HG03432 (cell line): ENCODE results near the gene NDE1.
"Not testable (repeated sequence)": the region's sequence is repeated elsewhere in the genome, so short reads cannot be mapped to it uniquely, and the experiment has no call there.

Source experiments
- ATAC-seq: cut with Tn5 transposase; IDR thresholded peaks from one replicate; pipeline ENCODE4 v1.9.1; 2021; ENCODE audit warnings: mild to moderate bottlenecking, moderate library complexity; ENCODE audit not compliant: unreplicated experiment

Gene NDE1

DNA sequence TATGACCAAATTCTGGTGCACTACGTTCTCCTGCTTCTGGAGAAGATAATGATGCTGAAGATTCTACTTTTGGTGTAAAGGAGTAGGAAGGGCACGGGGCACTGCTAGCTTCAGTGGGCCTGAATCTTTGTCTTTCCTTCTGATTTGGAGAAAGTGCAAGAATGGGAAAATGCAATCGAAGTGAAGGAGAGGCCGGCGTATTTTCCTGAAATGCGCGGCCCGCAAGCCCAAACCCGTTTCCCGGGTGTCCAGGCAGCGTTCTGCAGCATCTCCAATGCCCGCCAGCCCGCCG lies 372 bp upstream of the NDE1 start:
- ATAC-seq = peak; percentile 2

DNA sequence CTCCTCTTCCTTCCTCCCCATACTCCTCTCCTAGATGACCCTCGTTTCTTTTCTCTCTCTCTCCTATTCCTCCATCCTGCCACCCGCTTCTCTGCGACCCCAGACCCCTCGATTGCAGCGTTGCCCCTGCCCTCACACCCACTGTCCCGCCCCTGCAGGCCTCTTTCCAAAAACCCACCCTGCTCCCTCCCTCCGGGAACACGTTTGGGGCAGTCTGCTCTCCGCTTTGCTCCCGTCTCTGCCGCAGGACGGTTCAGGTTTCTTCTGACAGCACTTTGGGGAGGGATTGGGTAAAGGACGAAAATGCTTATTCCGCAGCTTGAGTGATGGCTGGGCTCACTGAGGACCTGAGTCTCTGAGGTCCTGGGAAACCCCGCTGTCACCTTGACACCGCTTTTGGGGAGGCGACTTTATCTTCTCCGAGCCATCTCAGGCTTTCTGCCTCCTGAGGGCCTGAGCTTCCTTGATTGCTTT lies 690 bp downstream of the NDE1 start:
- peak; percentile 2 for ATAC-seq

DNA sequence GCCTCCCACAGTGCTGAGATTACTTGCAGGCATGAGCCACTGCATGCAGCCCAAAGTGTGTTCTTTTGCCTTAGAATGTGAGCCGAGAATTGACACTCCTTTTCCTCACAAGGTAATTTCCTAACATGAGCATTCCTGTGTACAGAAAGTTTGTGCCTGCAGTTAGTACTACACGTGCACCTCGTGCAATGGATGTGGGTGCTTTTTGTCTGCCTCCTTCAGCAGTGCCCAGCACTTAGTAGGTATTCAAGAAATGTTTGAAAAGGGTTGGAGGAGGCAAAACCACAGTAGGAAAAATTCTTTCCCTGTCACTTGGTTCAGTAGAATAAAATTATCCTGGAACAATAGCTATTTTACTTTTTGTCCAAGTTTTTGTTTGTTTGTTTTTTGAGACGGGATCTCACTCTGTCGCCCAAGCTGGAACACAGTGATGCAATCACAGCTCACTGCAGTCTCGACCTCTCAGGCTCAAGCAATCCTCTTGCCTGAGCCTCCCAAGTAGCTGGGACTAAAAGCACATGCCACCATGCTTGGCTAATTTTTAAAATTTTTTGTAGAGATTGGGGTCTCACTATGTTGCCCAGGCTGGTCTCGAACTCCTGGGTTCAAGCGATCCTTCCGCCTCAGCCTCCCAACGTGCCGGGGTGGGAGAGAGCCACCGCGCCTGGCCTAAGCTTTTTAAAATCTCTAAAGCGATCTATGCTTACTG lies 2.4 kb downstream of the NDE1 start:
- no peak for ATAC-seq

DNA sequence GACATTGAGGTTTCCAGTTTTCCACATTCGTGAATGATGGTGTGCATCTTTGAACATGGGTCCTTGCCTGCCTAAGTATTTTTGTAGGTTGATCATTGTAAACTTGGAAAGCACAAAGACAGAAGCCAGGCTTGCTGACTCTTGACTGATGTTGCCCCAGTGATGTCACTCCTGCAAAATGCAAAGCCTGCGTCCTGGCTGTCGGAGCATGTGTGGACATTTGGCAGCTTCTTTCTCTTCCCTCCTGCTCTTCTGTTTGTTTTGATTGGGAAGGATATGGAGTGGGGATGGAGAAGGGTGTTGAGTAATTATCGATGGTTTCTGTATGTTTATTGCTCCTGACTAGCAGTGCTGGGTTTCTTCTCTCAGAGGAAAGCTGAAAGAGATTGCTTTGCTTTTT lies 3.2 kb downstream of the NDE1 start:
- ATAC-seq = no peak

DNA sequence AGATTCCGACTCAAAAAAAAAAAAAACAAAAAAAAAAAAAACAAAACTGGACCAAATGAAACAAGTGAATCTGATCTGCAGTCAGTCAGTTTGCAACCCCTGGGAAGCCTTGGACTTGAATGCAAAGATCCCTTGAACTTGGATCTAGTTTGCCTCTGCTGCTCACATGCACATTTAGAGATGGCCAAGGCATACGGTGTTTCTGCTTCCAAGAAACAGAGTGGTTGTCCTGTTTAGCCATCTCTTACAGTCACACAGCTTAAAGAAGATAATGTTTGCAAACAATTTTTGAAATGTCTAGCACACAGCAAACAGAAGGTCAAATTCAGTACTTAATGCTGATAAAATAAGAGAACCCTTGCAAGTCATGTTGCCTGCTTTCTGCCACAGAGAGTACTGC lies 4.5 kb downstream of the NDE1 start:
- ATAC-seq = no peak

GRCh38 chr16:15655561-15655960 lies 5.5 kb downstream of the NDE1 start:
- ATAC-seq = not testable (repeated sequence)

- ATAC-seq = no peak
Observed at GRCh38 chr16:15658149-15658548, 8.1 kb downstream of the NDE1 start.

- no peak for ATAC-seq
Observed at GRCh38 chr16:15658556-15658955, 8.5 kb downstream of the NDE1 start.

- no peak for ATAC-seq
Observed at GRCh38 chr16:15660203-15660601, 10.2 kb downstream of the NDE1 start.

DNA sequence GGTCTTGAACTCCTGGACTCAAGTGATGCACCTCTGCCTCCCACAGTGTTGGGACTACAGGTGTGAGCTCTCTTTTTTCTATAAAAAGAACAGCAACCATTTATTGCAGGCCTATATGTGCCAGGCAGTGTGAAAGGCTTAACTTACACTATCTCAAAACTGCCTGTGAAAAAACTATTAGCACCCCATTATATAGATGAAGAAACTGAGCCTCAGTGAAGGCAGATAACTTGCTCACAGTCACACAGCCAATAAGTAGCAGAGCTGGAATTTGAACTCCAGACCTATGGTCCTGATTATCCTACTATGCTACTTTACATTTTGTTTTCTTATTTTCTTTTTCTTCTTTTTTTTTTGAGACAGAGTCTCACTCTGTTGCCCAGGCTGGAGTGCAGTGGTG lies 15.1 kb downstream of the NDE1 start:
- no peak for ATAC-seq

DNA sequence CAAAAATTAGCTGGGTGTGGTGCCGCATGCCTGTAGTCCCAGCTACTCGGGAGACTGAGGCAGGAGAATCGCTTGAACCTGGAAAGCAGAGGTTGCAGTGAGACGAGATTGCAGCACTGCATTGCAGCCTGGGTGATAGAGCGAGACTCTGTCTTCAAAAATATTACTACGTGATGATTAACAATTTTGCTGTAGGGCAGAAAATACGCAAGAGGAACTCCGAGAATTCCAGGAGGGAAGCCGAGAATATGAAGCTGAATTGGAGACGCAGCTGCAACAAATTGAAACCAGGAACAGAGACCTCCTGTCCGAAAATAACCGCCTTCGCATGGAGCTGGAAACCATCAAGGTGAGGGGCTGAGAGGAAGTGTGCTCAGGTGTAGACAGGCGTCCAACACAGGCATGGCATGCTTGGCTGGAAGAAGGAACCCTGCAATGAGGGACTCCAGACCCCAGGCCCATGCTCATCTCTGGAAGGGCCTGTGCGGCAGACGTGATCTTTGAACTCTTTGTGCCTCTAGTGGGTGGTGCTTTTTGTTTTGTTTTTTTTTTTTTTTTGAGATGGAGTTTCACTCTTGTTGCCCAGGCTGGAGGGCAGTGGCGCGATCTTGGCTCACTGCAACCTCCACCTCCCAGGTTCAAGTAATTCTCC lies 17.2 kb downstream of the NDE1 start:
- ATAC-seq = no peak

DNA sequence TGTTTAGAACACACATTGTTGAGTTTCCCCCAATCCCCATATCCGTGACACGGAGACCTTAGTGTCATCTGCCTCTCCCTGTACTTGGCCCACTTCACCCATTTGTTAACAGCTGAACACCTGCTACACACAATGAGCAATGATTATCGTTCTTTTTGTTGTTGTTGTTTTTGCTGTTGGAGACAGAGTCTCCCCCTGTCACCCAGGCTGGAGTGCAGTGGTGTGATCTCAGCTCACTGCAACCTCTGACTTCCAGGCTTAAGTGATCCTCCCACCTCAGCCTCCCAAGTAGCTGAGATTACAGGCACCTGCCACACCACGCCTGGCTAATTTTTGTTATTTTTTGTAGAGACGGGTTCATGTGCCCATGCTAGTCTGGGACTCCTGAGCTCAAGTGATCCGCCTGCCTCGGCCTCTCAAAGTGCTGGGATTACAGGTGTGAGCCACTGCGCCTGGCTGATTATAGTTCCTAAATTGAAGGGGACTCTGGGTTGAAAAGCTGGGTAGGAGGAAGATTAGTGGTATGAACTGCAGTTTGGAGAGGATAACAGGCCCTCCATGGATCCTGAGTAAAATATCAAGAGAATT lies 21.6 kb downstream of the NDE1 start:
- ATAC-seq = no peak

DNA sequence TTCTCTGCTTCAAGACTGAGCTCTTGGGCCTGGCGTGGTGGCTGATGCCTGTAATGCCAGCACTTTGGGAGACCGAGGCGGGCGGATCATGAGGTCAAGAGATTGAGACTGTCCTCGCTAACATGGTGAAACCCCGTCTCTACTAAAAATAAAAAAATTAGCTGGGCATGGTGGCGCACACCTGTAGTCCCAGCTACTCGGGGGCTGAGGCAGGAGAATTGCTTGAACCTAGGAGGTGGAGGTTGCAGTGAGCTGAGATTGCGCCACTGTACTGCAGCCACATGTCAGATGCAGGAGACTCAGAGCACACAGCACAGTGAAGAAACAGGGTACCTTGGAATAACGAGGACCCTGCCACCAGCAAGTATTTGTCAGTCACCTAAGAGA lies 22.1 kb downstream of the NDE1 start:
- ATAC-seq = not testable (repeated sequence)

DNA sequence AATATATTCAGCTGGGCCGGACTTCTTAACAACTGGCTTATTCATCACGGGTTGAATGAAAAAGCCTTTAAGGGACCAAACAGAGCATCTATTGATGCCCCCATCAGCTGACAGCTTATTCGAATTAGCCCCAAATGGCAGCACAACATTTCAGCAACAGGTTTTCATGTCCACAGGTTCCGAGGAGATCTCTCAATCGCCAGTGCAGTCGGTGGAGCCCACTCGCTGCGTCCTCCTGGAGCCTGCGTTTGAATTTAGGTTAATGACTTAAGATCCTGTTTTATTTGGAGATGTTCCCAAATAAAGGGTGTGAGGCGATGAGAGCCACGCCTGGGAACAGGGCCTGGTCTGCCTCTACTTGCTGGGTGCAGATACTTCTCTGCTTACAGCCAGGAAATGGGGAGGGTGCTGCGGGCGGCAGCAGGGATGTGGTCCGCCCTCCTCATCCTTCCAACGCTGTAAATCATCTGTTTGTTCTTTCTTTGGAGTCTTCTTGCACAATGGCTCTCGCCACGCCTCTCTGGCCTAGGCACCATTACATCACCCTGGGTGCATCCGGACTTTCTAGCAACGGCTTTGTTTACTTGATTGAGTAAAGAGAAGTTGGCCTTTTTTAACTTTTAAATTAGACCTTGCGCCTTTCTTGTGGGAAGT lies 22.6 kb downstream of the NDE1 start:
- ATAC-seq = no peak

DNA sequence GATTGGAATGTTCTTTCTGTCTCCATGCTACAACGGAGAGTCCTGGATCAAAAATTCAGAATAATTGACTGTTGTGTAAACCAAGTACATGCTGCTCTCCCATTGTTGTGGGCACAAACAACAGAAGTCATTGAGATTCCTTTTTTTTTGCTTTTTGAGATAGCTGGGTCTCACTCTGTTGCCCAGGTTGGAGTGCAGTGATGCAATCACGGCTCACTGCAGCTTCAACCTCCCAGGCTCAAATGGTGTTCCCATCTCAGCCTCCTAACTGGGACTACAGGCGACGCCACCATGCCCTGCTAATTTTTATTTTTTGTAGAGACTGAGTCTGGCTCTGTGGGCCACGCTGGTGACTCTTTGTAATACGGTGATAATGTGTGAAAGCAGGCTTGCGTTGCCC lies 24.5 kb downstream of the NDE1 start:
- ATAC-seq = no peak

GRCh38 chr16:15676506-15676905 lies 26.5 kb downstream of the NDE1 start:
- no peak for ATAC-seq

GRCh38 chr16:15677447-15677846 lies 27.4 kb downstream of the NDE1 start:
- no peak for ATAC-seq

DNA sequence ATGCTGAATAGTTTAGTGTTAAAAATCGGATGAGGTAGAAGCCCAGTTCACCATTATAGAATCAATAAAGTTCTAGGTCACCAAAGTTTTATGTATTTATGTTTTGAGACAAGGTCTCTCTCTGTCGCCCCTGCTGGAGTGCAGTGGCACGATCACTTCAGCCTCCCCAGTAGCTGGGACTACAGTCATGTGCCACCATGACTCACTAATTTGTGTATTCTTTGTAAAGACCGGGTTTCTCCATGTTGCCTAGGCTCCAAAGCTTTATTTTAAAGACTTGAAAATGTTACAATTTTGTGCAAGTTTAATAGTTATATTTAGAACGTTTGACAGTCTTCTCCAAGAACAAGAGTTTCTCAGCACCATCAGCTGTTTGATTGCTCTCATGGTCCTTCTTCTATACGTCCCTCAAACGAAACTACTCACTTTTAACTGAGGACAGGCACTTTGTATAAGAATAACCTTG lies 32.1 kb downstream of the NDE1 start:
- ATAC-seq = no peak

DNA sequence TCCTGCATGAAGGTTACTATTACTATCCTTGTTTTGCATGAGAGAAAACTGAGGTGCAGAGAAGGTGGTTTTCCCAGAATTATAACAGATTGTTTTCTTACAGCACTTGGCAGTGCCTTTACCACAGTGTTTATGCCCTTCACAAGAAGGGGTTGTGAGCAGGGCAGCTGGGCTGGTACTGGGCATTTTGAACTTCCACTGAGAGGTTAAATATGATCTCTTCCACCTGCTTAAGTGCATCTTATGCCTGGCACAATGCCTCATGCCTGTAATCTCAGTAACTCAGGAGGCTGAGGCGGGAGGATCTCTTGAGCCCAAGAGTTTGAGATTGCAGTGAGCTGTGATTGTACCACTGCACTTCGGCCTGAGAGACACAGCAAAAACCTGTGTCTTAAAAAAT lies 36.2 kb downstream of the NDE1 start:
- ATAC-seq = no peak

GRCh38 chr16:15689290-15689689 lies 39.2 kb downstream of the NDE1 start:
- ATAC-seq = no peak

GRCh38 chr16:15690296-15690695 lies 40.3 kb downstream of the NDE1 start:
- ATAC-seq = no peak

GRCh38 chr16:15691046-15691445 lies 41.0 kb downstream of the NDE1 start:
- no peak for ATAC-seq
